GM19328 (cell line): ENCODE results near the gene PTPRN2.

Source experiments
- ATAC-seq: cut with Tn5 transposase; IDR thresholded peaks from one replicate; pipeline ENCODE4 v1.9.1; 2021; ENCODE audit warnings: mild to moderate bottlenecking, moderate library complexity; ENCODE audit not compliant: unreplicated experiment

The PTPRN2 gene

GRCh38 chr7:158558816-158559215 lies 28.8 kb downstream of the PTPRN2 start:
- ATAC-seq: no peak

GRCh38 chr7:158557441-158557755 lies 30.2 kb downstream of the PTPRN2 start:
- ATAC-seq: no peak

- no peak for ATAC-seq
Observed at GRCh38 chr7:158556721-158557440, 30.7 kb downstream of the PTPRN2 start.

- no peak for ATAC-seq
Observed at GRCh38 chr7:158555034-158555520, 32.5 kb downstream of the PTPRN2 start.

- ATAC-seq: no peak
Observed at GRCh38 chr7:158550886-158551452, 36.7 kb downstream of the PTPRN2 start.

GRCh38 chr7:158550394-158550700 lies 37.3 kb downstream of the PTPRN2 start:
- no peak for ATAC-seq

GRCh38 chr7:158549616-158550393 lies 37.8 kb downstream of the PTPRN2 start:
- ATAC-seq: no peak

- ATAC-seq: no peak
Observed at GRCh38 chr7:158549176-158549615, 38.4 kb downstream of the PTPRN2 start.

- ATAC-seq: no peak
Observed at GRCh38 chr7:158548726-158549125, 38.9 kb downstream of the PTPRN2 start.

GRCh38 chr7:158547817-158548216 lies 39.8 kb downstream of the PTPRN2 start:
- ATAC-seq: no peak

- no peak for ATAC-seq
Observed at GRCh38 chr7:158546626-158547025, 41.0 kb downstream of the PTPRN2 start.

- no peak for ATAC-seq
Observed at GRCh38 chr7:158546214-158546613, 41.4 kb downstream of the PTPRN2 start.

- no peak for ATAC-seq
Observed at GRCh38 chr7:158544708-158545107, 42.9 kb downstream of the PTPRN2 start.

GRCh38 chr7:158543840-158544239 lies 43.8 kb downstream of the PTPRN2 start:
- no peak for ATAC-seq

- no peak for ATAC-seq
Observed at GRCh38 chr7:158542651-158543566, 44.7 kb downstream of the PTPRN2 start.

- no peak for ATAC-seq
Observed at GRCh38 chr7:158541346-158542010, 46.1 kb downstream of the PTPRN2 start.

- ATAC-seq: no peak
Observed at GRCh38 chr7:158539711-158540146, 47.9 kb downstream of the PTPRN2 start.

GRCh38 chr7:158538156-158538946 lies 49.3 kb downstream of the PTPRN2 start:
- no peak for ATAC-seq

GRCh38 chr7:158537516-158537882 lies 50.1 kb downstream of the PTPRN2 start:
- ATAC-seq: no peak
